Neural cell (in vitro differentiated cells): ENCODE data around the gene FOXF1.

Experiments used
- CTCF ChIP-seq: fragments of 450-650 bp; IDR thresholded peaks from 2 replicates; pipeline ENCODE4 v1.5.1; 2014; ENCODE audit warnings: antibody characterized with exemption, mild to moderate bottlenecking, moderate library complexity; ENCODE audit not compliant: poor library complexity, severe bottlenecking
- EP300 ChIP-seq: fragments of 450-650 bp; conservative IDR thresholded peaks from 2 replicates; pipeline ENCODE4 v1.6.1; 2014; ENCODE audit warnings: antibody characterized with exemption, mild to moderate bottlenecking, moderate library complexity; ENCODE audit not compliant: poor library complexity, severe bottlenecking
- EZH2 ChIP-seq: fragments of 200-600, 300-800 bp; shearing (Covaris generic), sonication (generic); IDR thresholded peaks from 2 replicates; pipeline ENCODE4 v1.6.1; 2014; ENCODE audit warnings: antibody characterized with exemption, low read length, borderline replicate concordance, mild to moderate bottlenecking; ENCODE audit not compliant: insufficient read depth, poor library complexity, severe bottlenecking
- POLR2AphosphoS5 ChIP-seq: IDR thresholded peaks from 2 replicates; pipeline ENCODE4 v1.6.1; 2012
- REST ChIP-seq: IDR thresholded peaks from 2 replicates; pipeline ENCODE4 v1.6.1; 2012; ENCODE audit warnings: borderline replicate concordance
- SMC3 ChIP-seq: fragments of 450-650 bp; conservative IDR thresholded peaks from 2 replicates; pipeline ENCODE4 v1.6.1; 2014; ENCODE audit warnings: antibody characterized with exemption, mild to moderate bottlenecking, moderate library complexity; ENCODE audit not compliant: poor library complexity
- TAF1 ChIP-seq: IDR thresholded peaks from 2 replicates; pipeline ENCODE4 v1.6.1; 2012; ENCODE audit warnings: low read depth

GRCh38 chr16:86529160-86529559 is 18.8 kb downstream of the FOXF1 start:
- no peak for TF ChIP-seq CTCF
- TF ChIP-seq EP300: no peak
- TF ChIP-seq TAF1: no peak
- no peak for TF ChIP-seq SMC3
- TF ChIP-seq REST: no peak
- TF ChIP-seq POLR2AphosphoS5: no peak
- no peak for TF ChIP-seq EZH2
